Kidney capillary endothelial cell (primary cell): ENCODE results near the gene BCAS4.
"Not testable (repeated sequence)": the region's sequence is repeated elsewhere in the genome, so short reads cannot be mapped to it uniquely, and the experiment has no call there.

Experiments used
- DNase-seq: peaks from one replicate; pipeline ENCODE4 v3.0.0-alpha.2; 2018; ENCODE audit warnings: low spot score

BCAS4 gene

GRCh38 chr20:50799176-50799889, 4.5 kb downstream of the BCAS4 start:
- DNase-seq: no peak

- no peak for DNase-seq
Observed at GRCh38 chr20:50799890-50800550, 5.2 kb downstream of the BCAS4 start.

- not testable (repeated sequence) for DNase-seq
Observed at GRCh38 chr20:50800986-50801746, 6.3 kb downstream of the BCAS4 start.

- DNase-seq: no peak
Observed at GRCh38 chr20:50801747-50802125, 6.9 kb downstream of the BCAS4 start.

- DNase-seq: no peak
Observed at GRCh38 chr20:50802289-50802688, 7.4 kb downstream of the BCAS4 start.

- no peak for DNase-seq
Observed at GRCh38 chr20:50804437-50805348, 9.8 kb downstream of the BCAS4 start.

- no peak for DNase-seq
Observed at GRCh38 chr20:50805349-50805684, 10.5 kb downstream of the BCAS4 start.

GRCh38 chr20:50806126-50806768, 11.4 kb downstream of the BCAS4 start:
- no peak for DNase-seq

- DNase-seq: no peak
Observed at GRCh38 chr20:50810063-50810462, 15.2 kb downstream of the BCAS4 start.

- DNase-seq: no peak
Observed at GRCh38 chr20:50810842-50811241, 16.0 kb downstream of the BCAS4 start.

GRCh38 chr20:50813101-50813643, 18.3 kb downstream of the BCAS4 start:
- no peak for DNase-seq

- DNase-seq: no peak
Observed at GRCh38 chr20:50813801-50814200, 18.9 kb downstream of the BCAS4 start.

GRCh38 chr20:50814438-50815161, 19.7 kb downstream of the BCAS4 start:
- DNase-seq: no peak

GRCh38 chr20:50815162-50815989, 20.5 kb downstream of the BCAS4 start:
- DNase-seq: no peak

GRCh38 chr20:50817776-50818172, 22.9 kb downstream of the BCAS4 start:
- DNase-seq: no peak

GRCh38 chr20:50819349-50819748, 24.5 kb downstream of the BCAS4 start:
- no peak for DNase-seq

GRCh38 chr20:50820515-50821256, 25.8 kb downstream of the BCAS4 start:
- no peak for DNase-seq

GRCh38 chr20:50821257-50821921, 26.5 kb downstream of the BCAS4 start:
- DNase-seq: no peak
